B cell (primary cell): ENCODE results near the gene CCL13. TPM values are rescaled to one million over a fixed set of nuclear protein-coding genes. Genes with fewer than 3 reads are reported as not detected.

Experiments used
- ATAC-seq: fragments of 200-7000 bp; cut with Tn5 transposase; one replicate; pipeline ENCODE4 v1.10.0; 2021; ENCODE audit warnings: low read depth, mild to moderate bottlenecking, moderate number of reproducible peaks, moderate library complexity
- CTCF ChIA-PET: fragments of 350-600 bp; sonication (Branson Sonifier 250); formaldehyde crosslinking; loops from one replicate; lab custom pipeline; 2021; ENCODE audit warnings: antibody characterized with exemption, inconsistent platforms; lab: Charles Lee
- POLR2A ChIA-PET: fragments of 350-600 bp; sonication (Branson Sonifier 250); formaldehyde crosslinking; loops from one replicate; lab custom pipeline; 2021; ENCODE audit warnings: antibody characterized with exemption; lab: Charles Lee
- DNase-seq: peaks from one replicate; pipeline ENCODE4 v3.0.0; 2013
- H2AFZ ChIP-seq: 2 replicates; pipeline ENCODE4 v1.6.1; 2012; ENCODE audit warnings: mild to moderate bottlenecking, low read depth, low read length; ENCODE audit not compliant: insufficient read depth, poor library complexity, severe bottlenecking
- H3K27ac ChIP-seq, 2 donors: 1 replicate in 1 of 2; 2 replicates in 1 of 2; pipeline ENCODE4 v1.5.1; 2012 to 2013; ENCODE audit warnings: low read length in 2 of 2, mild to moderate bottlenecking in 2 of 2, moderate library complexity in 1 of 2
- H3K27me3 ChIP-seq, 4 experiments: fragments of 200-600 bp in 1 of 4; sonication (generic) in 1 of 4; replicated peaks in 1 of 4; 1 replicate in 2 of 4; 2 replicates in 2 of 4; pipeline versions ENCODE4 v1.6.1 to v1.7.0; 2013 to 2016; ENCODE audit warnings: low read length in 3 of 4, mild to moderate bottlenecking in 2 of 4, mixed read lengths in 1 of 4, moderate library complexity in 1 of 4; ENCODE audit not compliant: insufficient read depth in 4 of 4, control insufficient read depth in 3 of 4; ENCODE audit errors: control extremely low read depth in 1 of 4
- H3K36me3 ChIP-seq, 2 experiments: replicated peaks in 1 of 2; 1 replicate in 1 of 2; 2 replicates in 1 of 2; pipeline versions ENCODE4 v1.6.1 to v1.7.1; 2013; ENCODE audit warnings: low read length in 1 of 2; ENCODE audit not compliant: insufficient read depth in 2 of 2, control insufficient read depth in 1 of 2; ENCODE audit errors: control extremely low read depth in 1 of 2, extremely low read depth in 1 of 2
- H3K4me1 ChIP-seq, 2 donors: fragments of 200-600 bp in 1 of 2; sonication (generic) in 1 of 2; 1 replicate in 1 of 2; 2 replicates in 1 of 2; pipeline versions ENCODE4 v1.5.1 to v1.6.1; 2013 to 2017; ENCODE audit warnings: low read length in 2 of 2; ENCODE audit not compliant: control insufficient read depth in 2 of 2, insufficient read depth in 2 of 2
- H3K4me2 ChIP-seq: replicated peaks from 2 replicates; pipeline ENCODE3; 2012; ENCODE audit warnings: mild to moderate bottlenecking, low read depth, low read length; ENCODE audit not compliant: poor library complexity, severe bottlenecking
- H3K4me3 ChIP-seq, 5 experiments: fragments of 200-600 bp in 1 of 5; sonication (generic) in 1 of 5; 1 replicate in 3 of 5; 2 replicates in 2 of 5; pipeline versions ENCODE4 v1.5.1 to v1.7.0; 2011 to 2016; ENCODE audit warnings: low read length in 4 of 5, mild to moderate bottlenecking in 4 of 5, low read depth in 2 of 5, control low read depth in 1 of 5, moderate library complexity in 1 of 5; ENCODE audit not compliant: insufficient read depth in 1 of 5; ENCODE audit errors: control extremely low read depth in 1 of 5, extremely low read depth in 1 of 5
- H3K79me2 ChIP-seq: fragments of 200-600 bp; sonication (generic); one replicate; pipeline ENCODE4 v1.6.0; 2016; ENCODE audit warnings: low read length; ENCODE audit not compliant: control insufficient read depth, insufficient read depth
- H3K9ac ChIP-seq: fragments of 200-600 bp; sonication (generic); 2 replicates; pipeline ENCODE4 v1.6.1; 2017; ENCODE audit warnings: mild to moderate bottlenecking, low read length, moderate library complexity
- H3K9me3 ChIP-seq, 3 donors: one replicate each; pipeline versions ENCODE4 v1.6.1 to v1.7.1; 2013; ENCODE audit warnings: low read length in 2 of 3; ENCODE audit not compliant: control insufficient read depth in 2 of 3, insufficient read depth in 1 of 3; ENCODE audit errors: control extremely low read depth in 1 of 3
- H4K20me1 ChIP-seq: 2 replicates; pipeline ENCODE4 v1.6.0; 2012; ENCODE audit warnings: mild to moderate bottlenecking, low read length; ENCODE audit not compliant: insufficient read depth, control insufficient read depth, poor library complexity, severe bottlenecking
- H3K27ac Mint-ChIP-seq: one replicate; pipeline ENCODE4 v1.8.0; 2021; ENCODE audit warnings: mixed read lengths
- H3K27me3 Mint-ChIP-seq: one replicate; pipeline ENCODE4 v1.8.0; 2021; ENCODE audit warnings: mixed read lengths
- H3K4me1 Mint-ChIP-seq: one replicate; pipeline ENCODE4 v1.8.0; 2021; ENCODE audit warnings: mixed read lengths
- H3K4me3 Mint-ChIP-seq: one replicate; pipeline ENCODE4 v1.8.0; 2021; ENCODE audit warnings: mixed read lengths
- H3K9me3 Mint-ChIP-seq: one replicate; pipeline ENCODE4 v1.8.0; 2022; ENCODE audit warnings: mixed read lengths; ENCODE audit not compliant: insufficient read depth
- EZH2 ChIP-seq: IDR thresholded peaks from 2 replicates; pipeline ENCODE4 v1.6.1; 2012; ENCODE audit warnings: borderline replicate concordance, low read depth, mild to moderate bottlenecking, moderate library complexity, low read length; ENCODE audit not compliant: insufficient read depth, poor library complexity, severe bottlenecking
- intact Hi-C: fragments of 100-400 bp; cut with micrococcal nuclease; formaldehyde crosslinking; loops from one replicate; pipeline ENCODE4 v1.10.0; 2022
- polyA plus RNA-seq: library from polyadenylated mRNA; depleted of rRNA; stranded (reverse); fragments of >200 nt; gene quantifications from 2 replicates; pipeline ENCODE4 v1.2.3, GENCODE V29; 2012
- total RNA-seq, 2 donors: library from RNA; stranded (reverse); fragments of 120-200 nt in 1 of 2; gene quantifications; 1 replicate in 1 of 2; 2 replicates in 1 of 2; pipeline versions ENCODE4 v1.2.3 to v1.2.4, GENCODE V29; 2013 to 2022
- TF ChIP-seq, protein P1 (sequence below): fragments of 200-600 bp; IDR thresholded peaks from one replicate; pipeline ENCODE4 v1.8.0; 2022; ENCODE audit warnings: antibody characterized with exemption, mild to moderate bottlenecking

CCL13 gene
- total and polyA plus RNA-seq, 2 donors (not counting 1 experiment from before 2014, with no cell fraction given) = not detected

DNA sequence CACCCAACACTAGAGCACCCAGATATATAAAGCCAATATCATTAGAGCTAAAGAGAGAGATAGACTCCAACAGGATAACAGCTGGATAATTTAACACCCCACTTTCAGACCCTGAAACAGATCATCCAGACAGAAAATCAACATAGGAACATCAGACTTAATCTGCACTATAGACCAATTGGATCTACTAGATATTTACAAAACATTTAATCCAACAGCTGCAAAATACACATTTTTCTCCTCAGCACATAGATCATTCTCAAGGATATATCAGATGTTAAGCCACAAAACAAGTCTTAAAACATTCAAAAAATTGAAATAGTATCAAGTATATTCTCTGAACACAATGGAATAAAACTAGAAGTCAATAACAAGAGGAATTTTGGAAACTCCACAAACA lies 4.1 kb upstream of the CCL13 start:
- no peak overlapping the region for H3K27ac ChIP-seq
- peaks cover 0 to 6% (median 2%) of the 10 kb centered on the region in 4 experiments for H3K27me3 ChIP-seq
- H3K27ac Mint-ChIP-seq = no peak overlapping the region
- H3K4me3 ChIP-seq = no peak overlapping the region
- no peaks in the 10 kb centered on the region for H3K36me3 ChIP-seq
- peaks cover 33% of the 10 kb centered on the region for H3K27me3 Mint-ChIP-seq
- ATAC-seq = no peak
- H3K9me3 ChIP-seq = no peaks in the 10 kb centered on the region
- H3K4me1 ChIP-seq = no peaks in the 10 kb centered on the region
- CTCF ChIA-PET = interaction anchor here (1.6 to 13.5 kb wide), 3 partner anchors 8 to 181 kb away, joined by 3 to 253 read pairs (median 16); no protein-coding TSS in a partner anchor
- POLR2A ChIA-PET = no interaction called here
- H3K4me1 Mint-ChIP-seq = no peaks in the 10 kb centered on the region
- H3K9ac ChIP-seq = no peak overlapping the region
- intact Hi-C loops = no loop called here
- H3K4me2 ChIP-seq = no peak overlapping the region
- no peaks in the 10 kb centered on the region for H3K9me3 Mint-ChIP-seq
- no peak for DNase-seq
- H4K20me1 ChIP-seq = no peaks in the 10 kb centered on the region
- no peak overlapping the region for H2AFZ ChIP-seq
- H3K4me3 Mint-ChIP-seq = no peak overlapping the region
- no peaks in the 10 kb centered on the region for H3K79me2 ChIP-seq
- no peak for TF ChIP-seq EZH2
- TF ChIP-seq, protein P1, sequence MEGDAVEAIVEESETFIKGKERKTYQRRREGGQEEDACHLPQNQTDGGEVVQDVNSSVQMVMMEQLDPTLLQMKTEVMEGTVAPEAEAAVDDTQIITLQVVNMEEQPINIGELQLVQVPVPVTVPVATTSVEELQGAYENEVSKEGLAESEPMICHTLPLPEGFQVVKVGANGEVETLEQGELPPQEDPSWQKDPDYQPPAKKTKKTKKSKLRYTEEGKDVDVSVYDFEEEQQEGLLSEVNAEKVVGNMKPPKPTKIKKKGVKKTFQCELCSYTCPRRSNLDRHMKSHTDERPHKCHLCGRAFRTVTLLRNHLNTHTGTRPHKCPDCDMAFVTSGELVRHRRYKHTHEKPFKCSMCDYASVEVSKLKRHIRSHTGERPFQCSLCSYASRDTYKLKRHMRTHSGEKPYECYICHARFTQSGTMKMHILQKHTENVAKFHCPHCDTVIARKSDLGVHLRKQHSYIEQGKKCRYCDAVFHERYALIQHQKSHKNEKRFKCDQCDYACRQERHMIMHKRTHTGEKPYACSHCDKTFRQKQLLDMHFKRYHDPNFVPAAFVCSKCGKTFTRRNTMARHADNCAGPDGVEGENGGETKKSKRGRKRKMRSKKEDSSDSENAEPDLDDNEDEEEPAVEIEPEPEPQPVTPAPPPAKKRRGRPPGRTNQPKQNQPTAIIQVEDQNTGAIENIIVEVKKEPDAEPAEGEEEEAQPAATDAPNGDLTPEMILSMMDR = no peak

GRCh38 chr17:34354637-34355036 lies 1.6 kb upstream of the CCL13 start:
- Histone ChIP-seq H4K20me1 (no peaks in the 10 kb centered on the region), H3K9me3 (no peaks in the 10 kb centered on the region), H3K9ac (no peak overlapping the region), H3K27ac (no peak overlapping the region), H3K27me3 (peaks cover 0 to 5% (median 0%) of the 10 kb centered on the region in 4 experiments), H3K4me2 (no peak overlapping the region), H3K36me3 (no peaks in the 10 kb centered on the region), H3K4me3 (no peak overlapping the region), H3K79me2 (no peaks in the 10 kb centered on the region), H3K4me1 (no peaks in the 10 kb centered on the region), H2AFZ (no peak overlapping the region)
- H3K4me1 Mint-ChIP-seq = no peaks in the 10 kb centered on the region
- H3K27me3 Mint-ChIP-seq = peaks cover 30% of the 10 kb centered on the region
- no peak for DNase-seq
- H3K9me3 Mint-ChIP-seq = no peaks in the 10 kb centered on the region
- no peak overlapping the region for H3K27ac Mint-ChIP-seq
- POLR2A ChIA-PET = no interaction called here
- CTCF ChIA-PET = interaction anchor here (0.6 to 13.5 kb wide), 3 partner anchors 21 to 158 kb away, joined by 3 to 253 read pairs (median 4); no protein-coding TSS in a partner anchor
- intact Hi-C loops = no loop called here
- no peak for TF ChIP-seq EZH2
- TF ChIP-seq, protein P1 = no peak
- no peak for ATAC-seq
- H3K4me3 Mint-ChIP-seq = no peak overlapping the region
